Mesenchymal stem cell (in vitro differentiated cells and primary cell): ENCODE measurements around the gene TNRC6A.

ENCODE experiments used
- DNase-seq: peaks from one replicate; pipeline ENCODE4 v3.0.0-alpha.2; 2013
- H2AFZ ChIP-seq: one replicate; pipeline ENCODE4 v1.6.1; 2013; ENCODE audit warnings: low read depth, mild to moderate bottlenecking, control low read depth, inconsistent platforms, low read length, moderate library complexity
- H2AK5ac ChIP-seq: 2 replicates; pipeline ENCODE4 v1.6.1; 2013; ENCODE audit warnings: low read length, moderate library complexity, mild to moderate bottlenecking, inconsistent platforms; ENCODE audit not compliant: severe bottlenecking
- H2BK120ac ChIP-seq: one replicate; pipeline ENCODE4 v1.6.1; 2013; ENCODE audit warnings: low read depth, mild to moderate bottlenecking, inconsistent platforms, low read length, moderate library complexity
- H2BK12ac ChIP-seq, 2 experiments: one replicate each; pipeline ENCODE4 v1.6.1; 2013; ENCODE audit warnings: inconsistent platforms in 2 of 2, low read length in 2 of 2, mild to moderate bottlenecking in 2 of 2, moderate library complexity in 2 of 2, control low read depth in 1 of 2
- H2BK15ac ChIP-seq: one replicate; pipeline ENCODE4 v1.6.1; 2013; ENCODE audit warnings: mild to moderate bottlenecking, low read depth, inconsistent platforms; ENCODE audit not compliant: poor library complexity, severe bottlenecking
- H2BK5ac ChIP-seq: 2 replicates; pipeline ENCODE4 v1.6.1; 2013; ENCODE audit warnings: low read depth, mild to moderate bottlenecking, low read length, control low read depth, inconsistent platforms; ENCODE audit not compliant: poor library complexity, severe bottlenecking
- H3K14ac ChIP-seq, 2 experiments: one replicate each; pipeline ENCODE4 v1.6.1; 2013; ENCODE audit warnings: inconsistent platforms in 2 of 2, low read length in 2 of 2, control low read depth in 1 of 2, mild to moderate bottlenecking in 1 of 2, moderate library complexity in 1 of 2
- H3K18ac ChIP-seq, 2 experiments: one replicate each; pipeline ENCODE4 v1.6.1; 2013; ENCODE audit warnings: inconsistent platforms in 2 of 2, low read length in 2 of 2, control low read depth in 1 of 2, low read depth in 1 of 2, mild to moderate bottlenecking in 1 of 2
- H3K23ac ChIP-seq, 2 experiments: one replicate each; pipeline ENCODE4 v1.6.1; 2013; ENCODE audit warnings: inconsistent platforms in 2 of 2, low read length in 2 of 2, mild to moderate bottlenecking in 2 of 2, moderate library complexity in 2 of 2, control low read depth in 1 of 2
- H3K27ac ChIP-seq: 2 replicates; pipeline ENCODE4 v1.5.1; 2013; ENCODE audit warnings: mild to moderate bottlenecking, moderate library complexity, low read length, control low read depth, inconsistent platforms; ENCODE audit not compliant: poor library complexity, severe bottlenecking
- H3K27me3 ChIP-seq, 2 experiments: 2 replicates each; pipeline versions ENCODE4 v1.6.1 to v1.7.0; 2013; ENCODE audit warnings: low read length in 2 of 2, mild to moderate bottlenecking in 2 of 2, moderate library complexity in 2 of 2, control low read depth in 1 of 2, inconsistent platforms in 1 of 2; ENCODE audit not compliant: control insufficient read depth in 1 of 2, insufficient read depth in 1 of 2
- H3K36me3 ChIP-seq, 2 experiments: 2 replicates each; pipeline versions ENCODE4 v1.6.1 to v1.7.0; 2013; ENCODE audit warnings: low read length in 2 of 2, control low read depth in 1 of 2, inconsistent platforms in 1 of 2, low read depth in 1 of 2, mild to moderate bottlenecking in 1 of 2; ENCODE audit not compliant: insufficient read depth in 2 of 2, control insufficient read depth in 1 of 2
- H3K4ac ChIP-seq, 2 experiments: one replicate each; pipeline ENCODE4 v1.6.1; 2013; ENCODE audit warnings: inconsistent platforms in 2 of 2, low read length in 2 of 2, mild to moderate bottlenecking in 2 of 2, moderate library complexity in 2 of 2, control low read depth in 1 of 2, low read depth in 1 of 2
- H3K4me1 ChIP-seq: 2 replicates; pipeline ENCODE4 v1.6.1; 2013; ENCODE audit warnings: low read depth, low read length, control low read depth; ENCODE audit not compliant: control insufficient read depth, insufficient read depth
- H3K4me2 ChIP-seq: 2 replicates; pipeline ENCODE4 v1.6.1; 2013; ENCODE audit warnings: low read length, mild to moderate bottlenecking, inconsistent platforms; ENCODE audit not compliant: poor library complexity, severe bottlenecking
- H3K4me3 ChIP-seq, 2 experiments: 2 replicates each; pipeline versions ENCODE4 v1.5.1 to v1.7.0; 2013; ENCODE audit warnings: low read length in 2 of 2, mild to moderate bottlenecking in 2 of 2, control low read depth in 1 of 2, low read depth in 1 of 2; ENCODE audit not compliant: insufficient read depth in 1 of 2
- H3K79me1 ChIP-seq: replicated peaks from 2 replicates; pipeline ENCODE4 v1.6.1; 2013; ENCODE audit warnings: mild to moderate bottlenecking, control low read depth, low read length, inconsistent platforms; ENCODE audit not compliant: poor library complexity, severe bottlenecking
- H3K9ac ChIP-seq: 2 replicates; pipeline ENCODE4 v1.7.0; 2013; ENCODE audit warnings: mild to moderate bottlenecking, low read length, moderate library complexity
- H3K9me3 ChIP-seq: 2 replicates; pipeline ENCODE4 v1.7.0; 2013; ENCODE audit warnings: mild to moderate bottlenecking, low read length; ENCODE audit not compliant: control insufficient read depth
- H4K8ac ChIP-seq: one replicate; pipeline ENCODE4 v1.6.1; 2013; ENCODE audit warnings: inconsistent platforms, mild to moderate bottlenecking, low read length, moderate library complexity
- H4K91ac ChIP-seq: one replicate; pipeline ENCODE4 v1.6.1; 2013; ENCODE audit warnings: mild to moderate bottlenecking, low read length, inconsistent platforms
- WGBS: methylation state at CpG from one replicate; pipeline ENCODE4 v1.1.7; 2013; ENCODE audit warnings: mixed read lengths; 5-methylcytosine and 5-hydroxymethylcytosine counted together

TNRC6A gene

DNA sequence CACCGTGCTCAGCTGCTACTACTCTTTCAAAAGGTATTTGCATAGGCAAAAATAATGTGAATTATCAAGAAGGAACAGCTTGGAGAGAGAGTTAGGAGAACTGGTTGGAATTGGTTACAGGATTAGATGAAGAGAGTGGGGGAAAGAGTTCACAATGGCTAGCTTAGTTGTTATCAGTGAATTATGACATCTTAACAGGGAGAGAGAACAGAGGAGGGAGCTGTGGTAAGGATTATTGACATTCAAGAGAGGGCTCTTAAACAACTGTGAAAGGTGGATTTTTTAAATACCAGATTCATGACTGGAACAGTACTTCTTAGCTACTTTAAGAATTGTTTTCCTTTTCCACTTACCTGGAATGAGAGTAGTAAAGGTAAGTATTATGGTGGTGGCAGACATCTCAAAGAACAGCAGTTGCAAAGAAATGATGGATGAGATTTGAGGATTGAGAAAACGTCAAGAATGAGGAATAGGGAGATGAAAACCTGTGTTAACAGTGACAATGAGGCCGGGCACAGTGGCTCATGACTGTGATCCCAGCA is 72.4 kb downstream of the TNRC6A start:
- Histone ChIP-seq H3K4me3 (no peak overlapping the region), H3K36me3 (peaks cover 47 to 99% of the 10 kb centered on the region in 2 experiments), H3K9ac (no peak overlapping the region), H3K27ac (no peak overlapping the region), H3K9me3 (no peaks in the 10 kb centered on the region), H4K8ac (no peak overlapping the region), H2AK5ac (no peak overlapping the region), H3K4me2 (no peak overlapping the region), H2AFZ (no peak overlapping the region), H3K79me1 (peaks cover 22% of the 10 kb centered on the region), H3K27me3 (no peaks in the 10 kb centered on the region), H3K14ac (no peak overlapping the region), H2BK5ac (no peak overlapping the region), H2BK12ac (no peak overlapping the region), H2BK120ac (no peak overlapping the region), H4K91ac (no peak overlapping the region), H3K4me1 (peaks cover 4% of the 10 kb centered on the region), H3K23ac (no peak overlapping the region), H3K18ac (no peak overlapping the region), H2BK15ac (no peak overlapping the region), H3K4ac (no peak overlapping the region)
- no peak for DNase-seq
- WGBS = 98% methylated on average over 3 of the region's 3 CpGs

DNA sequence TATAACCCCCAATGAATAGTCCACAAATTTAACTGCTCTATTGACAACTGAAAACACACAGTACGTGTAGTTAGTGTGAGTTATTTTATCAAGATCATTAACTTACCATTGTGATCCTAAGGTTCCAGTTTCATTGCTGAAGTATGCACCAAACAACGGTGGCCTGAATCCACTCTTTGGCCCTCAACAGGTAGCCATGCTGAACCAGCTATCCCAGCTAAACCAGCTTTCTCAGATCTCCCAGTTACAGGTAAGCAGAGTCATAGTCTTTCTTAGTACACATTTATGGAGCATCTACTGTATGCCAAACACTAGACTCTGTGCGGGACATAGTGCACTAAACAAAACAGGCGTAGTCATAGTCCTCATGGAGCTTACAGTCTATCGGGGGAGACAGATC is 76.0 kb downstream of the TNRC6A start:
- Histone ChIP-seq H3K23ac (no peak overlapping the region), H4K91ac (no peak overlapping the region)

DNA sequence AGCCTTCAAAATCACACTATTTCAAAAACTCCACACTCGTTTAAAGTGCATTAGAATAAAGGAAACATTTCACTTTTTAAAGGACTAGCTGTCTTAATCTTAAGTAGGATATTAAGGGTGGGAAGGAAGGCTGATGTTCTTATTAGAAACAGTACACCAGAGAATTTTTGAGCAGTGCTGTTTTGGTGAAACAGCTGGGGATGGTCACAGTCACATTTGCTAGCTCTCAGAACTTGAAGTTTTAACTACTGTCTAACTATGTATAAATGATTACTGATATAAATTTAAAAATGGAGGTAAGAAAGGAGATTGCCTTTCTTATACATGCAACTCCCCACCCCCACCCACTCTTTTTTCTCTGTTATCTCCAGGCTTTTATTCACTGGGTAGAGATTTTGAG is 77.8 kb downstream of the TNRC6A start:
- Histone ChIP-seq H2BK12ac (no peak overlapping the region), H3K9me3 (no peaks in the 10 kb centered on the region), H3K27me3 (no peaks in the 10 kb centered on the region), H3K27ac (no peak overlapping the region), H3K23ac (no peak overlapping the region), H3K4ac (no peak overlapping the region), H3K79me1 (peaks cover 21% of the 10 kb centered on the region), H2AK5ac (no peak overlapping the region), H2AFZ (no peak overlapping the region), H2BK120ac (no peak overlapping the region), H4K91ac (no peak overlapping the region), H2BK15ac (no peak overlapping the region), H3K4me2 (no peak overlapping the region), H3K14ac (no peak overlapping the region), H3K4me1 (no peaks in the 10 kb centered on the region), H3K4me3 (no peak overlapping the region), H3K18ac (no peak overlapping the region), H2BK5ac (no peak overlapping the region), H3K9ac (no peak overlapping the region), H3K36me3 (peaks cover 48 to 99% of the 10 kb centered on the region in 2 experiments), H4K8ac (no peak overlapping the region)
- no CpG with 5 or more reads among the region's 1 CpG for WGBS
- no peak for DNase-seq

More for the DNA sequence above, 76.0 kb downstream of the TNRC6A start:
- Histone ChIP-seq H2AK5ac (no peak overlapping the region), H3K14ac (no peak overlapping the region), H4K8ac (no peak overlapping the region), H3K27ac (no peak overlapping the region), H2BK5ac (no peak overlapping the region), H3K18ac (no peak overlapping the region), H3K4me1 (peaks cover 4% of the 10 kb centered on the region), H2BK120ac (no peak overlapping the region), H3K4me3 (no peak overlapping the region), H3K9me3 (no peaks in the 10 kb centered on the region), H3K4me2 (no peak overlapping the region), H3K27me3 (no peaks in the 10 kb centered on the region), H3K4ac (no peak overlapping the region), H2BK15ac (no peak overlapping the region), H2BK12ac (no peak overlapping the region), H3K36me3 (peaks cover 49 to 99% of the 10 kb centered on the region in 2 experiments), H2AFZ (no peak overlapping the region), H3K79me1 (peaks cover 20% of the 10 kb centered on the region), H3K9ac (no peak overlapping the region)
- 99% methylated on average over 5 of the region's 5 CpGs for WGBS
- DNase-seq = no peak

DNA sequence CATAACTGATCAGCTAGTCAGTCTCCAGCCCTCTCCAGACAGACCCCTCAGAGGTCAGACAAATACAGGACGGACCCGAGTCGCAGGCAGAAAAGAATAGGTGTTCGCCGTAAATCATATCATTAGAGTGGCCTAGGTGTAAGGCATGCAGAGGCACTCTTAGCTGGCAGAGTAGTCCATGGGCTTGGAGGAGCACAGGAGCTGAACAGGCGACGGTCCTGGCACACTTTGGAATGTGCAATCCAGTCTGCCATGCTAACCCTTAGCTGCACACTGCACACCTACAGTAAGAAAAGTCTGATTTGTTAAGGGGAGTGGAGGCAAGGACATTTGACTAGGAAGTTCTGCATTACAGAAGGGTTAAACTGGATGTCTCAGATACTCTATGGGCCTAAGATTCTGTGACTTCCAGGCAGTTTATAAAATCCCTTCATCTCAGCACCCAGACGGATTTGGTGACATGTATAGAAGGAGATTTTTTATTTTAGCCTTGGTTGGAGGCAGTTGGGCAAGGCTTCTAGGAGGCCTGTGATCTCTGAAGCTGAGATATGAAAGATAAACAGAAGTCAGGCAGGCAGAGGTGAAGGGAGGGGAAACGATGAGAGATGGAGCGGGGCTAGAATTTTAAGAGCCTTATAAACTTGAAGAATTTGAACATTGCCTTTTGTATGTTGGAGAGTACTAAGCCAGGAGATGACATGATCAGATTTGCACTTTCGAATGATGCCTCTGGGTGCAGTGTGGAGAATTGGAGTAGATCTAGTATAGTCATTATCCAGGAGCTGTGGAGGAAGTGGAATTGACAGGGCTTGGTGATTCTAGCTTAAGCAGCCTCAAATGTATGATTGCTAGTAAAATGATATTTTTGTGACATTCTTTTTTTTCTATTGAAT is 81.7 kb downstream of the TNRC6A start:
- Histone ChIP-seq H3K9ac (no peak overlapping the region), H3K27me3 (no peaks in the 10 kb centered on the region), H2BK15ac (no peak overlapping the region), H3K18ac (no peak overlapping the region), H3K4me1 (no peaks in the 10 kb centered on the region), H3K27ac (no peak overlapping the region), H2BK12ac (no peak overlapping the region), H2AFZ (no peak overlapping the region), H2BK120ac (no peak overlapping the region), H3K14ac (no peak overlapping the region), H3K36me3 (peaks cover 44 to 96% of the 10 kb centered on the region in 2 experiments), H3K9me3 (no peaks in the 10 kb centered on the region), H3K79me1 (peaks cover 14% of the 10 kb centered on the region), H3K4me3 (no peak overlapping the region), H3K4ac (no peak overlapping the region), H2BK5ac (no peak overlapping the region), H3K23ac (no peak overlapping the region), H3K4me2 (no peak overlapping the region), H4K8ac (no peak overlapping the region), H2AK5ac (no peak overlapping the region), H4K91ac (no peak overlapping the region)
- no peak for DNase-seq
- 95% methylated on average over 11 of the region's 11 CpGs for WGBS
